ENCODE results near the gene SLC44A2. TPM values are rescaled to one million over a fixed set of nuclear protein-coding genes. Genes with fewer than 3 reads are reported as not detected.
"Not testable (repeated sequence)": the region's sequence is repeated elsewhere in the genome, so short reads cannot be mapped to it uniquely, and the experiment has no call there.

SLC44A2 gene
- polyA plus RNA-seq, 3 donors from 2014 or later, result 195 to 449 (median 327) TPM

GRCh38 chr19:10663252-10663563, 37.9 kb downstream of the SLC44A2 start:
- DNase-seq, H3K4me3 Mint-ChIP-seq, H3K36me3 Mint-ChIP-seq, H3K9me3 Mint-ChIP-seq: not testable (repeated sequence)
- H3K27me3 Mint-ChIP-seq (ENCODE audit: low read depth in 3 of 3), result peaks cover 0 to 15% (median 5%) of the 10 kb centered on the region in 3 donors
- H3K4me1 Mint-ChIP-seq, result peaks cover 50 to 58% of the 10 kb centered on the region in 2 donors
- peak overlapping the region in 1 of 6 donors; percentile 58 for H3K27ac Mint-ChIP-seq

DNA sequence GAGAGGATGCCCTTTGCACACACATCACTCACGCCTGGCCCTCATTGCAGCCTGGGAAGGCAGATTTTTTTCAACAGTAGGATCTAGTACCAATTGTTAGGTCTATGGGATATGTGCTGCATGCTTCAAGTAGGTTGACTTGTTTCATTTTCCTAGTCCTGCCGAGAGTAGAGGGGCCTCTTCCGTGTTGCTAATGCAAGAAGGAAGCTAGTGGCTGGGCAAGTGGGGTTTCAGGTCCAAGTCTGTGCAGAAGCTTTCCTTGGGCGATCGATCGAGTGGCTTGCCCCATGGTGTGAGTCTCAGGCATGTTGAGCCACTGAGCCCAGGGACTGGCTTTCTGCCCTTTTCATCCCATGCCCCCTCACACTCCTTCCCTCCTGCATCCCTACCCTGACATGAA, 42.5 kb downstream of the SLC44A2 start:
- Mint-ChIP-seq H3K27ac (peak overlapping the region in 3 of 6 donors; percentile 24 to 46 (median 29)), H3K9me3 (no peaks in the 10 kb centered on the region), H3K4me1 (peaks cover 47 to 53% of the 10 kb centered on the region in 2 donors), H3K27me3 (ENCODE audit: low read depth in 3 of 3) (peaks cover 0 to 18% (median 7%) of the 10 kb centered on the region in 3 donors), H3K4me3 (no peak overlapping the region), H3K36me3 (peaks cover 0 to 6% (median 0%) of the 10 kb centered on the region in 3 donors)
- DNase-seq, result no peak

- peaks cover 38 to 44% of the 10 kb centered on the region in 2 donors for H3K4me1 Mint-ChIP-seq
- peak overlapping the region in 2 of 6 donors; percentile 55 to 66 for H3K27ac Mint-ChIP-seq
- H3K9me3 Mint-ChIP-seq, result no peaks in the 10 kb centered on the region
- DNase-seq, result no peak
- peaks cover 0 to 9% (median 3%) of the 10 kb centered on the region in 3 donors for H3K36me3 Mint-ChIP-seq
- H3K27me3 Mint-ChIP-seq (ENCODE audit: low read depth in 3 of 3), result peaks cover 2 to 21% (median 5%) of the 10 kb centered on the region in 3 donors
- H3K4me3 Mint-ChIP-seq, result no peak overlapping the region
Measured at GRCh38 chr19:10669246-10669645, 43.9 kb downstream of the SLC44A2 start.

GRCh38 chr19:10670182-10670581, 44.8 kb downstream of the SLC44A2 start:
- no peak for DNase-seq
- H3K4me1 Mint-ChIP-seq, result peaks cover 37 to 44% of the 10 kb centered on the region in 2 donors
- peaks cover 3 to 13% (median 5%) of the 10 kb centered on the region in 3 donors for H3K36me3 Mint-ChIP-seq
- H3K4me3 Mint-ChIP-seq, result no peak overlapping the region
- peak overlapping the region in 1 of 6 donors; percentile 66 for H3K27ac Mint-ChIP-seq
- H3K27me3 Mint-ChIP-seq (ENCODE audit: low read depth in 3 of 3), result peaks cover 2 to 24% (median 5%) of the 10 kb centered on the region in 3 donors
- no peaks in the 10 kb centered on the region for H3K9me3 Mint-ChIP-seq

DNA sequence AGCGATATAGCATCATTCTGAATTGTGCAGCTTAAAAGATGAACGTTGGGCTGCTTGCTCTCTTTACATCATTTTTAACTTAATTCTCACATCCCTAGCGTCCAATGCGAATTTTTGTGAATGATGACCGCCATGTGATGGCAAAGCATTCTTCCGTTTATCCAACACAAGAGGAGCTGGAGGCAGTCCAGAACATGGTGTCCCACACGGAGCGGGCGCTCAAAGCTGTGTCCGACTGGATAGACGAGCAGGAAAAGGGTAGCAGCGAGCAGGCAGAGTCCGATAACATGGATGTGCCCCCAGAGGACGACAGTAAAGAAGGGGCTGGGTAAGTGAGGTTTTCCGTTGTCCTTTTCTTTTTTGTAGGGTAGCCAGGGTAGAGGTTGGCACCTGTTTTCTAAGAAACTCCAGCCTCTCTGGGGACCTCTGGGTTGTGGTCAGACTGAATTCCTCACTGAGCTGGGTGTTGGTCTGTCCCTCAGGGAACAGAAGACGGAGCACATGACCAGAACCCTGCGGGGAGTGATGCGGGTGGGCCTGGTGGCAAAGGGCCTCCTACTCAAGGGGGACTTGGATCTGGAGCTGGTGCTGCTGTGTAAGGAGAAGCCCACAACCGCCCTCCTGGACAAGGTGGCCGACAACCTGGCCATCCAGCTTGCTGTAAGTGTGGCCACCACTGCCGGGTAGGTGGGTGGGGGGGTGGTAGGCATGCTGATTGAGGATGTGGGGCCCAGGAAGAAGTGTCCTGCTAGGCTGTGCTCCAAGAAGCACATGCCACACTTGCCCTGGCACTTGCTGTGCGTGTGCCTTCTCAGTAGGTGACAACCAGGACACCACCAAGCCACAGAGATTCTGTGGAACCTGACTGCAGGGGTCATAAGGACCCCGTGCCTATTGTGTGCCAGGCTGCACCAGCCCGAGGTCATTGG, 45.8 kb downstream of the SLC44A2 start:
- H3K9me3 Mint-ChIP-seq, result no peaks in the 10 kb centered on the region
- H3K36me3 Mint-ChIP-seq, result peaks cover 5 to 13% (median 8%) of the 10 kb centered on the region in 3 donors
- peak overlapping the region in 2 of 6 donors; percentile 46 to 66 for H3K27ac Mint-ChIP-seq
- no peak overlapping the region for H3K4me3 Mint-ChIP-seq
- no peak for DNase-seq
- peaks cover 2 to 24% (median 5%) of the 10 kb centered on the region in 3 donors for H3K27me3 Mint-ChIP-seq (ENCODE audit: low read depth in 3 of 3)
- peaks cover 36 to 40% of the 10 kb centered on the region in 2 donors for H3K4me1 Mint-ChIP-seq

DNA sequence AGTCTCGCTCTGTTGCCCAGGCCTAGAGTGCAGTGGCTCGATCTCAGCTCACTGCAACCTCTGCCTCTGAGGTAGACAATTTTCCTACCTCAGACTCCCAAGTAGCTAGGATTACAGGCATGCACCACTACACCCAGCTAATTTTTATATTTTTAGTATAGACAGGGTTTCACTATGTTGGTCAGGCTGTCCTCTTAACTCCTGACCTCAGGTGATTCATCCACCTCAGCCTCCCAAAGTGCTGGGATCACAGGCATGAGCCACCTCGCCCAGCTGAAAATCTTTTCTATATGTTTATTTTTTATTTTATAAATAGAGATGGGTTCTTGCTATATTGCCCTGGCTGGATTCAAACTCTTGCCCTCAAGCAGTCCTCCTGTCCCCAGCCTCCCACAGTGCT, 46.6 kb downstream of the SLC44A2 start:
- Mint-ChIP-seq H3K36me3 (peaks cover 8 to 16% (median 10%) of the 10 kb centered on the region in 3 donors), H3K27me3 (ENCODE audit: low read depth in 3 of 3) (peaks cover 2 to 21% (median 5%) of the 10 kb centered on the region in 3 donors), H3K4me1 (peaks cover 29 to 35% of the 10 kb centered on the region in 2 donors)
- not testable (repeated sequence) for DNase-seq, H3K9me3 Mint-ChIP-seq, H3K27ac Mint-ChIP-seq, H3K4me3 Mint-ChIP-seq

DNA sequence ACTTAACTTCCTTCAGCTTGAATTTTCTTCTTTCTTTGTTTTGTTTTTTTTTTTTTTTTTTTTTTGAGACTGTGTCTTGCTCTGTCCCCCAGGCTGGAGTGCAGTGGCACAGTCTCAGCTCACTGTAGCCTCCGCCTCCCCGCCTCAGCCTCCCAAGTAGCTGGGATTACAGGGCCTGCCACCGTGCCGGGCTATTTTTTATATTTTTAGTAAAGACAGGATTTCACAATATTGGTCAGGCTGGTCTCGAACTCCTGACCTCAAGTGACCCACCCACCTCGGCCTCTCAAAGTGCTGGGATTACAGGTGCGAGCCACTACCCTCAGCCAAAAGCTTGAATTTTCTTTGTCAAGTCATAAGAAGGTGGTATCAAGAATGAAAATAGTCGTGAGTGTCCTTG, 49.9 kb downstream of the SLC44A2 start:
- H3K4me3 Mint-ChIP-seq, H3K9me3 Mint-ChIP-seq, DNase-seq, H3K27ac Mint-ChIP-seq: not testable (repeated sequence)
- Mint-ChIP-seq H3K4me1 (peaks cover 6 to 11% of the 10 kb centered on the region in 2 donors), H3K27me3 (ENCODE audit: low read depth in 3 of 3) (peaks cover 0 to 15% (median 2%) of the 10 kb centered on the region in 3 donors), H3K36me3 (peaks cover 9 to 34% (median 12%) of the 10 kb centered on the region in 3 donors)

GRCh38 chr19:10677751-10678150, 52.4 kb downstream of the SLC44A2 start:
- Mint-ChIP-seq H3K36me3 (peaks cover 9 to 39% (median 12%) of the 10 kb centered on the region in 3 donors), H3K27ac (no peak overlapping the region)

DNA sequence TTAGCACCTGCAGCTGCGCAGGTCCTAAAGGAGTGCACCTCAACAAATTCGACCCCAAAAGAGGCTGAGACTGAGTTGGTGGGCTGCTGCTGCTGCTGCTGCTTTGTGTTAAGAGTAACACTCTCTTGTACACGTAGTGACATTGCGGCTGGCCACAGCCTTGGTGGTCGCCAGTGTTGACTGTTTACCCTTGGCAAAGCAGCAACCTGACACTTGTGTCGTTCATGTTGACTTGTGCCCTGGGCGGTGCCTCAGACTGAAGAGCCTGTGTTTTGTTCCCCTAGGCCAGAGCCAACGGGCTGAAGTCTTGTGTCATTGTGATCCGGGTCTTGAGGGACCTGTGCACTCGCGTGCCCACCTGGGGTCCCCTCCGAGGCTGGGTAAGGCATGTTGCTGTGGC, 53.5 kb downstream of the SLC44A2 start:
- H3K27me3 Mint-ChIP-seq (ENCODE audit: low read depth in 3 of 3), result peaks cover 3 to 10% (median 4%) of the 10 kb centered on the region in 3 donors
- H3K27ac Mint-ChIP-seq, result no peak overlapping the region
- no peak for DNase-seq
- H3K36me3 Mint-ChIP-seq, result peaks cover 9 to 36% (median 9%) of the 10 kb centered on the region in 3 donors
- H3K4me1 Mint-ChIP-seq, result peaks cover 0 to 1% of the 10 kb centered on the region in 2 donors
- H3K4me3 Mint-ChIP-seq, result no peak overlapping the region
- H3K9me3 Mint-ChIP-seq, result no peaks in the 10 kb centered on the region

More at GRCh38 chr19:10677751-10678150, 52.4 kb downstream of the SLC44A2 start:
- no peak for DNase-seq
- Mint-ChIP-seq H3K27me3 (ENCODE audit: low read depth in 3 of 3) (peaks cover 3 to 16% (median 5%) of the 10 kb centered on the region in 3 donors), H3K4me1 (peaks cover 0 to 1% of the 10 kb centered on the region in 2 donors), H3K9me3 (no peaks in the 10 kb centered on the region), H3K4me3 (no peak overlapping the region)

DNA sequence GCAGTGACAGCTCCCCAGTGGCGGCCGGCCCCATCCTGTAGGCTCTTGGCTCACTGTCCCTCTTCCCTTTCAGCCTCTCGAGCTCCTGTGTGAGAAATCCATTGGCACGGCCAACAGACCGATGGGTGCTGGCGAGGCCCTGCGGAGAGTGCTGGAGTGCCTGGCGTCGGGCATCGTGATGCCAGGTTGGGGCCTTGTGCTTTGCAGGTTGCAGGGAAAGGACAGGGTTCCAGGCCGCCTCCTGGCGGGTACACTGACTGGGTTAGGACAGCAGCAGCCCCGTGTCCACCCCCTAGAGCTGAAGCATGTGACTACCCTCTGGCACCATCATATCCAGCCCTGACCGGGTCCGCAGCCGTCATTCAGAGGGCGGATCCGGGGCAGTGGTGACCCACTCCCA, 54.4 kb downstream of the SLC44A2 start:
- H3K4me1 Mint-ChIP-seq, result peaks cover 0 to 1% of the 10 kb centered on the region in 2 donors
- H3K27ac Mint-ChIP-seq, result no peak overlapping the region
- H3K36me3 Mint-ChIP-seq, result peaks cover 7 to 38% (median 13%) of the 10 kb centered on the region in 3 donors
- H3K27me3 Mint-ChIP-seq (ENCODE audit: low read depth in 3 of 3), result peaks cover 3 to 7% (median 4%) of the 10 kb centered on the region in 3 donors
- no peak overlapping the region for H3K4me3 Mint-ChIP-seq
- no peak for DNase-seq
- H3K9me3 Mint-ChIP-seq, result no peaks in the 10 kb centered on the region

GRCh38 chr19:10680545-10681135, 55.3 kb downstream of the SLC44A2 start:
- peaks cover 3 to 9% (median 4%) of the 10 kb centered on the region in 3 donors for H3K27me3 Mint-ChIP-seq (ENCODE audit: low read depth in 3 of 3)
- H3K9me3 Mint-ChIP-seq, result no peaks in the 10 kb centered on the region
- no peak for DNase-seq
- H3K27ac Mint-ChIP-seq, result no peak overlapping the region
- no peaks in the 10 kb centered on the region for H3K4me1 Mint-ChIP-seq
- no peak overlapping the region for H3K4me3 Mint-ChIP-seq
- peaks cover 4 to 40% (median 12%) of the 10 kb centered on the region in 3 donors for H3K36me3 Mint-ChIP-seq

DNA sequence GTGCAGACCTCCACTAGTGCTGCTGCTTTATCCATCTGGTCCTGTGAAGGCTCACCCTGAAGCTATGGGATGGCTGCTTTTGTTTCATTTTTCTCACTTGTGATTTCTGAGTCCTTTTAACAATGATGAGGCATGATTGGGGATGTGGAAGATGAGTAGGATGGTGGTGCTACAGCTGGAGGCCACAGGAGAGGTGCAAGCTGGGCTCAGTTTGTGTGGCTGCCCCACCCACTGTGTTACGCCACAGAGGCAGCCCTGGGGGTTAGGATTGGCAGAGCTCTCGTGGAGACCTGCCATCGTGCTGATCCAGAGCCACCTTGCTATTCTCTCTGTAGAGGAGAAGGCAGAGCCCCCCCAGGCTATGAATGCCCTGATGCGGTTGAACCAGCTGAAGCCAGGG, 56.3 kb downstream of the SLC44A2 start:
- H3K27me3 Mint-ChIP-seq (ENCODE audit: low read depth in 3 of 3), result peaks cover 3 to 9% (median 4%) of the 10 kb centered on the region in 3 donors
- DNase-seq, result no peak
- H3K4me3 Mint-ChIP-seq, result no peak overlapping the region
- H3K4me1 Mint-ChIP-seq, result no peaks in the 10 kb centered on the region
- peaks cover 4 to 40% (median 9%) of the 10 kb centered on the region in 3 donors for H3K36me3 Mint-ChIP-seq
- H3K27ac Mint-ChIP-seq, result peak overlapping the region in 2 of 6 donors; percentile 23 to 24
- H3K9me3 Mint-ChIP-seq, result no peaks in the 10 kb centered on the region

- Mint-ChIP-seq H3K27me3 (ENCODE audit: low read depth in 3 of 3) (peaks cover 3 to 8% (median 4%) of the 10 kb centered on the region in 3 donors), H3K9me3 (no peaks in the 10 kb centered on the region), H3K27ac (no peak overlapping the region), H3K36me3 (peaks cover 0 to 34% (median 4%) of the 10 kb centered on the region in 3 donors), H3K4me1 (no peaks in the 10 kb centered on the region), H3K4me3 (no peak overlapping the region)
- no peak for DNase-seq
Measured at GRCh38 chr19:10682397-10683063, 57.2 kb downstream of the SLC44A2 start.

Data from immature natural killer cell (primary cell).